K562 (cell line): ENCODE data around the gene SNRPD2. TPM values are rescaled to one million over a fixed set of nuclear protein-coding genes. Genes with fewer than 3 reads are reported as not detected.

ENCODE experiments used
- ASH1L ChIP-seq: fragments of 450-650 bp; IDR thresholded peaks from 2 replicates; pipeline ENCODE4 v1.6.1; 2018; ENCODE audit warnings: borderline replicate concordance, mild to moderate bottlenecking, low read depth; ENCODE audit not compliant: partially characterized antibody
- ATF3 ChIP-seq, 2 experiments: fragments of 450-650 bp in 1 of 2; sonication (generic) in 1 of 2; formaldehyde crosslinking in 1 of 2; IDR thresholded peaks in 1 of 2; conservative IDR thresholded peaks in 1 of 2; 2 replicates each; pipeline versions ENCODE4 v1.6.1 to v1.8.1; 2016 to 2023; ENCODE audit warnings: mild to moderate bottlenecking in 2 of 2, moderate library complexity in 2 of 2, inconsistent platforms in 1 of 2, missing genetic modification reagents in 1 of 2
- CREM ChIP-seq: IDR thresholded peaks from 2 replicates; pipeline ENCODE4 v1.6.1; 2014; ENCODE audit warnings: antibody characterized with exemption, low read depth
- E2F4 ChIP-seq: sonication (generic); formaldehyde crosslinking; IDR thresholded peaks from 2 replicates; pipeline ENCODE4 v1.8.0; 2022; ENCODE audit warnings: mild to moderate bottlenecking, low read depth, missing genetic modification reagents
- EP400 ChIP-seq: fragments of 450-650 bp; IDR thresholded peaks from 2 replicates; pipeline ENCODE4 v1.6.1; 2017; ENCODE audit warnings: antibody characterized with exemption, mild to moderate bottlenecking, moderate library complexity
- ESRRB ChIP-seq: fragments of 250-450 bp; sonication (Bioruptor Pico); IDR thresholded peaks from 2 replicates; pipeline ENCODE4 v1.5.0; 2020; ENCODE audit warnings: mild to moderate bottlenecking, moderate library complexity, borderline replicate concordance
- FOSL1 ChIP-seq: fragments of 200-800 bp; sonication (Bioruptor generic); conservative IDR thresholded peaks from 2 replicates; pipeline ENCODE4 v1.6.1; 2016; ENCODE audit warnings: missing genetic modification characterization, missing compliant biosample characterization
- GTF2B ChIP-seq: IDR thresholded peaks from 2 replicates; pipeline ENCODE4 v1.6.1; 2011; ENCODE audit not compliant: insufficient read length; ENCODE audit errors: extremely low read depth
- KAT8 ChIP-seq: fragments of 450-650 bp; IDR thresholded peaks from 2 replicates; pipeline ENCODE4 v1.6.1; 2016; ENCODE audit warnings: low read depth, mild to moderate bottlenecking
- NFYB ChIP-seq: IDR thresholded peaks from 2 replicates; pipeline ENCODE4 v1.6.1; 2011; ENCODE audit warnings: mild to moderate bottlenecking, moderate library complexity; ENCODE audit not compliant: insufficient read length; ENCODE audit errors: extremely low read depth
- NR0B1 ChIP-seq: fragments of 450-650 bp; IDR thresholded peaks from one replicate; pipeline ENCODE4 v1.6.1; 2018; ENCODE audit warnings: mild to moderate bottlenecking, moderate library complexity; ENCODE audit not compliant: partially characterized antibody
- POLR2A ChIP-seq: fragments of 450-650 bp; conservative IDR thresholded peaks from 2 replicates; pipeline ENCODE4 v1.6.1; 2016
- PYGO2 ChIP-seq: fragments of 450-650 bp; IDR thresholded peaks from 2 replicates; pipeline ENCODE4 v1.6.1; 2016; ENCODE audit warnings: mild to moderate bottlenecking, missing genetic modification characterization, moderate library complexity, missing compliant biosample characterization
- RB1 ChIP-seq: fragments of 450-650 bp; IDR thresholded peaks from 2 replicates; pipeline ENCODE4 v1.6.1; 2017; ENCODE audit warnings: low read depth, mild to moderate bottlenecking
- SMARCB1 ChIP-seq: IDR thresholded peaks from 2 replicates; pipeline ENCODE4 v1.6.1; 2011; ENCODE audit warnings: improper control_type of control experiment, low read depth; ENCODE audit not compliant: insufficient read length
- SPI1 ChIP-seq: IDR thresholded peaks from 2 replicates; pipeline ENCODE4 v1.6.1; 2011; ENCODE audit warnings: low read depth, low read length, control low read depth, borderline replicate concordance
- TBP ChIP-seq: optimal IDR thresholded peaks from 2 replicates; pipeline ENCODE3; 2011; ENCODE audit warnings: low read depth, low read length, improper control_type of control experiment
- YY1 ChIP-seq, 3 experiments: IDR thresholded peaks; 2 replicates each; pipeline ENCODE4 v1.6.1; 2011; ENCODE audit warnings: low read length in 2 of 3, mild to moderate bottlenecking in 2 of 3, moderate library complexity in 2 of 3, borderline replicate concordance in 1 of 3, control low read depth in 1 of 3, low read depth in 1 of 3; ENCODE audit not compliant: insufficient read depth in 3 of 3, insufficient replicate concordance in 2 of 3, control insufficient read depth in 1 of 3, insufficient read length in 1 of 3; ENCODE audit errors: extremely low read depth in 1 of 3
- ZFP91 ChIP-seq: sonication (generic); formaldehyde crosslinking; IDR thresholded peaks from 2 replicates; pipeline ENCODE4 v1.8.0; 2022; ENCODE audit warnings: mild to moderate bottlenecking, missing genetic modification reagents
- ZNF586 ChIP-seq: fragments of 450-650 bp; formaldehyde crosslinking; conservative IDR thresholded peaks from 2 replicates; pipeline ENCODE4 v1.4.0; 2020; ENCODE audit warnings: mild to moderate bottlenecking, moderate library complexity
- polyA plus RNA-seq, 8 experiments: library from polyadenylated mRNA; depleted of rRNA in 4 of 8; stranded (reverse) in 5 of 8; unstranded in 3 of 8; fragments of >200 nt; fragmentation: Nextera tagmentation in 2 of 8; fragmentation: Illumina TruSeq in 1 of 8; extraction: Ambion mirVana in 2 of 8; extraction: Trizol in 1 of 8; gene quantifications; 2 replicates each; pipeline versions ENCODE4 v1.2.1 to v1.2.3, GENCODE V29; 2011 to 2014; ENCODE audit warnings: inconsistent platforms in 1 of 8, missing spikeins in 1 of 8
- total RNA-seq, 7 experiments: library from RNA; depleted of rRNA in 6 of 7; stranded (reverse); fragments of >200 nt in 6 of 7; fragmentation: Illumina TruSeq in 2 of 7; extraction: Trizol in 2 of 7; gene quantifications; 2 replicates each; pipeline versions ENCODE4 v1.2.1 to v1.2.3, GENCODE V29; 2011 to 2021; ENCODE audit warnings: low replicate concordance in 1 of 7

SNRPD2 gene
- total and polyA plus RNA-seq, 9 of the 15 experiments (the other 6 are each of a cell fraction or from before 2014, with no cell fraction given) = 728 to 4,411 (median 1,029) TPM

GRCh38 chr19:45739498-45740439 is 48.0 kb upstream of the SNRPD2 start (continued):
- no peak for TF ChIP-seq E2F4
- TF ChIP-seq ZFP91 = no peak
- no peak for TF ChIP-seq SPI1
- no peak for TF ChIP-seq ESRRB (CRISPR knock-in tag)
- TF ChIP-seq TBP = peak; percentile 79
- peak; percentile 83 for TF ChIP-seq ASH1L
- TF ChIP-seq PYGO2 = peak; percentile 40; the same call in 1 of the 2 replicates
- TF ChIP-seq NR0B1 = no peak
- TF ChIP-seq CREM = peak; percentile 38; the same call in 1 of the 2 replicates
- TF ChIP-seq RB1 = no peak
- peak; percentile 88 for TF ChIP-seq POLR2A
- TF ChIP-seq YY1 (IDR thresholded peaks at IDR 0.05; ENCODE audit: borderline replicate concordance in 1 of 3, control insufficient read depth in 1 of 3, extremely low read depth in 1 of 3, insufficient read depth in 3 of 3, insufficient read length in 1 of 3, insufficient replicate concordance in 2 of 3, low read depth in 1 of 3, low read length in 2 of 3) = peak in 1 of 3 experiments; percentile 87
- no peak for TF ChIP-seq GTF2B
- peak; percentile 75; the same call in 1 of the 2 replicates for TF ChIP-seq KAT8
- TF ChIP-seq SMARCB1 = no peak
- TF ChIP-seq ATF3 (IDR thresholded peaks at IDR 0.05) = 0 out of 2 replicates have a peak, but pooled peaks have one; percentile 8
- TF ChIP-seq ATF3 (CRISPR knock-in tag; conservative IDR thresholded peaks at IDR 0.05) = no peak
- peak; percentile 54; the same call in 1 of the 2 replicates for TF ChIP-seq FOSL1
- peak; percentile 98 for TF ChIP-seq EP400
- TF ChIP-seq NFYB = peak; percentile 50
- TF ChIP-seq ZNF586 = no peak
